ENCODE data around the gene JAK1.

The JAK1 gene

GRCh38 chr1:64891448-64891825 lies 74.9 kb downstream of the JAK1 start:
- peak in 1 of 4 experiments; percentile 20 for DNase-seq

DNA sequence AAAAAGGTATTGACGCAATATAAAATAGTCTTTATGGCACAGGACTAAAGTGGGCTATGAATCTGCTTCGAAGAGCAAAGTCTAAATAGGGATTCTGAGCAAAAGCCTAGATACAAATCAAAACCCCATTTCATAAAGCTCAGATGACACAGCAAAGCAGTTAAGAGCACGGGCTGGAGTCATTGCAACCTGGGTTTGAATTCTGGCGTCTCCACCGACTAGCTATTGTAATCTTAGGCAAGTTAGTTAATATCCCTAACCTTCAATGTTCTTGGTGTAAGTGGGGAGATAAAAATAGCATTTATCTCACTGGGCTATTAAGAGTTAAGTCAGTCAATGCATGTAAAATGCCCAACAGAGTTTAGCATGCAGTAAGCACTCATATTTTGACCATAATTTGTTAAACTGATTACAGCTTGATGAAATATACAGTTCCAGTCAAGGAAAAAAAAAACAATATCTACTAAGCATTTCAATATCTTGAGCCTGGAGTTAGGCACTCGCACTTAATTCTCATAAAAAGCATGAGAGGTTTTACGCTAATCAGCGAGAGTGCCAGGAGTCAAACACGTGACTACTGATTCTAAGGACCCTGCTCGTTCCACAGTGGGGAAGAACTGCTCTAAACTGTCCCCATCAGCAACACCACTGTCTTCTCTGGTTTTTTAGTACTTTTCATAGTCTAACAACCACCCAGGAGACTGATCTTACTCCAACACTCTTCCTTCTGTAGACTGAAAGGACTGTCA lies 75.5 kb downstream of the JAK1 start:
- DNase-seq: no peak

GRCh38 chr1:64887689-64888217 lies 78.6 kb downstream of the JAK1 start:
- DNase-seq: no peak

DNA sequence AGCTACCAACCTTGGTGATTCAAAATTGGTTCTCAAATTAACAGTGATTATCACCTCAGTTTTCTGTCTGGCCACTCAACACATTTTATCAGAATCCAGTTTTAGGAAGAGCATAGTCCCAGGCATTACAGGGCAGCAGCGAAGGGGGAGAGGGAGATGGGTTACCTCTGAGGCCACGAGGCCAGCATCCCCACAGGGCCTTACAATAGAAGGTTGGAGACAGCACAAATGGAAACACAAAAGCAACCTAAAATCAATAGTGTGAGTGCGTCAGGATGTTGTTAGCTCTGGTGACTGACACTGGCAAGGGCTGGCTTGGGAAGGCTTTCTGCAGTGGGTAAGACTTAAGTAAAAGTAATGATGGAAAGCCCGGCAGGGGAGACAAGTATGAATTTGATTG lies 79.5 kb downstream of the JAK1 start:
- DNase-seq: no peak

- no peak for DNase-seq
Measured at GRCh38 chr1:64885648-64886047, 80.7 kb downstream of the JAK1 start.

GRCh38 chr1:64884261-64885040 lies 81.9 kb downstream of the JAK1 start:
- DNase-seq: no peak

DNA sequence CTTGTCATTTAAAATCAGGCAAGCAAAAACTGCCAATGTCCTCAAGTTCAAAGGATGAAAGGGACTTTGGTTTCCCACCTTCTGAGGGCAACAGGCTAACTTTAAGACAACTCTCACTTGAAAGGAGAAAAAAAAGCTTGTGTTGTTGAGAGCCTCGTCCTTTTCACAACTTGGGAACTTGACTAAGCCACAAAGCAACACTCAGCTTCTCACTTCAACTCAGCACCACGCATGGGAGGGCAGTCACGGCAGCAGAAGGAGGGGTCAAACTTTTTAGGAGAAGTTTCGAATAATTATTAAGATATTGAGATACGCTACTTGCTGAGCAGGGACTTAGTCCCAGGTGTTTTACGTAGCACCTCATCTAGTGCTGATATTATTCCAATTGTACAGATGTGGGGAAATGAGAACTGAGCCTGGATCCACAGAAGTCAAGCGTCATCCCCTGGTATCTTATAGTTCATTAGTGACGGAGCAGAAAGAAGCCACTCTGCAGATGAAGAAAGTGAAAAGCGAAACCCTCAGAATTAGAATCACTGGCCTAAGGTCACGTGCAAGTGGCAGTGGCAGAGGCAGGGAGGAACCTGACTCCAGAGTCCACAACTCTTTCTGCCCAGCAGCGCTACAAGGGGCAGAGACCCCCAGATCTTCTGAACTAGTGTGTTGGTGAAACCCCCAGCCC lies 83.6 kb downstream of the JAK1 start:
- DNase-seq: no peak

DNA sequence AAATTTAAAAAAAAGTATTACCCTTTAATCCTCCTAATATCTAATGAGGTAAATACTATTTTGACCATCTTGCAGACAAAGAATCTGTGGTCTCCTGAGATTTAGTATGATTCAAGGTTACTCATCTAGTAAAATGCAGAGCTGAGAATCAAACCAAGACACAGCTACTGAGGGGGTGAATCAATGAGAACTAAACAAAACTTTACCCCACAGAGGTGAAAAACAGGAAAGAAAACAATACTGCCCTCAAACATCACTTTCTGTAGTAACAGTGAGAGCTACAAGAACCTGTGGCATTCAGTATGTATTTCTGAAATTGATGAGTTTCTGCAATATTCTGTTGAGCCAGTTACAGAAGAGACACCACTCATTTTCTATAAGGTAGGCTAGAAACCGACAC lies 85.1 kb downstream of the JAK1 start:
- no peak for DNase-seq

GRCh38 chr1:64880449-64880848 lies 85.9 kb downstream of the JAK1 start:
- no peak for DNase-seq

DNA sequence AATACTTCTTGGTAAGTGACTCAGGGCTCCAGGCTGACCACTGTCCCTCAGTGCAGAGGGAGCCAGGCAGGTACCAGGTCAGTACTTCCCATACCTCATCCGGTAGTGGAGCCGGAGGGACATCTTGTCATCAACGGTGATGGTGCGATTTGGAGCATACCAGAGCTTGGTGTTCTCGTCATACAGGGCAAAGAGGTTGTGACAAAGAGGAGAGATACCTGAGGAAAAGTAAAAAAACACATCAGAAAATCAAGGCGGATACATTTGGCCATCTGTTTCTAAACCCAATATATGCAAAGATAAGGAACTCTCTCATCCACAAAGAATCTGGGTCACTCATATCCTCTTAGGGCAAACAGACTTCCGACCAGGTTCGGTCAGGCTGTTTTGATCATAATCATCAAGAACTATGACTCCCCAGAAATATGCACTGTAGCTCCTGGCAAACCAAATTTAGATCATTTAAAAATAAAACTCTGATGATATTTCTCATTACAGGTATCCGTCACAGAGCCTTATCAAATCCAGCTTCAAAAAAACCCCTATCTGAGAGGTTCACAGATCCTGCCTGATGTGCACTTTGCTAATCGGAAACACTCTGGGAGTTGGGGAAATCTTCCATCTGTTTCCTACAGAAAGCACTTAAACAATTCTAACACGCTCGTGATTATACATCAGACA lies 87.3 kb downstream of the JAK1 start:
- no peak for DNase-seq

- DNase-seq: no peak
Measured at GRCh38 chr1:64878090-64878489, 88.3 kb downstream of the JAK1 start.

DNA sequence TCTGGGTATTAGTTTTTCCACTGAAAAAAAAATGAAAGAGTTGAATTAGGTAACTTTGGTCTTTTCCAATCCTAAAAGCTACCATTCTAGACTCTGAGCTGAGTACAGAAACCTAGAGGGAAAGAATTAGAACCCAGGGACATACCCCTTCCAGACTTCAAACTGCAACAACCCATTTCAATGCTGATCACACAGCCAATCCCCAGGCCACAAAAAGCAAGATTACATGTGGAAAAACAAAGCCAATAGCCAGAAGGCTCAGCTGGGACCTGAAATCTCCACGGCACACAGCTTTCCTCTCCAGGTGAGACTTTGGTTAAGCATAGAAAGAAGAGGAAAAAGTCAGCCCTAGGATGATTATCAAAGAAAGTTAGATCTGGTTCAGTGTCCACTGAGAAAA lies 88.8 kb downstream of the JAK1 start:
- DNase-seq: no peak

DNA sequence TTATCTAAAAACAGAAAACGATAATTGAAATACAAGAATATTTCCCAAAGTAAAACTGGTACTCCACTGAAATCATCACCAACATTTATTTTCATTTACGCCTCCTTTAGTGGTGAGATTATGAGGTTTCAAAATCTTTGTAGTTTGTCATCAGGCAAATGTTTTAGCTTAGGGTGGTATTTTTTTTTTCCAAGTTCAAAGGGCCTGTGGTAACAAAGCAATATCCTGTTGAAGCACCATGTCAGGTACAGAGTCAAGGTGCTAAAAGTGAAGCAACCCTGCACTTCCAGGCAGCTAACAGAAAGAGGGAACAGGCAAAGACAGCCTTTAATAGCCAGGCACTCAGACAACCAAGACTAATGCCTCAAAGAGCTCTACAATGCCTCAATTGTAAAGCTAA lies 89.2 kb downstream of the JAK1 start:
- no peak for DNase-seq

DNA sequence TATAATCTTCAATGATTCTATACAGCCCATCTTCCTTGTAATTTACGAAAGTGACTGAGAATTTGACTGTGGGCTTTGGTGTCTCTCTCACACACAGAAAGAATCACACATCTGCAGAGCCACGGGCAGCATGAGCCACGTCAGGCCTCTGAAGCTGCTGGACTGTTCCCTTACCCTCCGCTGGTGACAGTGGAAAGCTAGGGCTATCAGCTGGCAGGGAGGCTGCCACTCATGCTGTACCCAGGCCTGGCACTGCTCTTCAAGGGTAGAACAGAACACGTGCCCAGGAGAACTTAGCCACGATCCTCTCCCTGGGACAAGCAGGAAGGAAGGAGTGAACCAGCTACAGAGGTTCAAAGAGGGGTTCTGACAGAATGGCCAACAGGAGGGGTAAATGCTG lies 90.7 kb downstream of the JAK1 start:
- DNase-seq: no peak

DNA sequence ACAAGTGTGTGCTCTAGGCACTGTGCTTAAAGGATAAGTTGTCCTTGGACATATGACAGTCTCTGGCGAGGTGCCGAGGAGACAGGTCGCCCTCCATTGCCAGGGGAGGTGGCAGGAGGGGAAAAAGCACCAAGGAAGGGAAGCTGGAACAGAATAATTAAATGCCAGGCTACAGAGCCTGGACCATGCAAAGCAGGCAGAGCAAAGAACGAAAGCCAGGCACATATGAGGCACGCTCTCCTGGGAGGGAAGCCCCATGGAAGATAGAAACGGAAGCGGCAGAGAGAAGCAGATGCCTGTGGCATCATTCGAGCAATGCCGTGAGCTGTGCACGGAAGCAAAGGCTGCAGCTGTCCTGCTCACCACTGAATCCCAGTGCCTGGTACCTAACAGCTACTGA lies 91.2 kb downstream of the JAK1 start:
- DNase-seq: no peak

- no peak for DNase-seq
Measured at GRCh38 chr1:64874666-64875065, 91.7 kb downstream of the JAK1 start.

DNA sequence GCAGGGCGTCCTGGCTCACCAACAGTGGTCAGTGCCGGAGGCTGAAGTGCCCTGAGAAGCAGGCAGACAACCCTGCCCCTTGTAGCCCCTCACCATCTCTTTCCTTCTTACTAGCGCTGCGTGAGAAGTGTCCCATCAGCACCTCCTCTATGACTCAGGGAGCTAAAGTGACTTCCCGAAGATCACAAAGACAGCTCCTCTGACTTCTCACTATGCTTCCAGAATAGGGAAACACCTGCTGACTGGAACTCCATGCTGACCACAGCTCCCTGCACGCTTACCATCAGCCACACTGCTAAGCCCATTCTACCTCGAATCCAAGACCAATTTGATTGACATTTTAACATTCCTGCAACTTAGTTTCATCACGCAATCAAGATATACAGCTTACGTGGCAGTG lies 92.8 kb downstream of the JAK1 start:
- DNase-seq: no peak

GRCh38 chr1:64872067-64872466 lies 94.3 kb downstream of the JAK1 start:
- DNase-seq: no peak

DNA sequence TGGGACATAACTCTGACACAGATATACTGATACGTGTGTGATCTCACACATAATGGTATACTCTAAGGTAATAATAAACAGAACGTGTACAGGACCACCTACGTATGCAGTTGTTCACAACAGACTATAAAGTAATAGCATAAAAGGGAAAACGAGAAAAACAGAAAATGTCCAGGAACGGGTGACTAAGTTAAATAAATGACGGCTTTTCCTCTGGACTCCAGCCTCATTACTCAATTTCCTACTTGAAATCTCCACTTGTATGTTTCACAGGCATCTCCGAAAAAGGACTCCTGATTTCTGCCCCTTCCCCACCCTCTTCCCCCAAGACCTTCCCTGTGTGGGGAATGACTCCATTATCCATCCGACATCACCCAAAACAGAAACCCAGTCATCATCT lies 95.1 kb downstream of the JAK1 start:
- DNase-seq: no peak

GRCh38 chr1:64867266-64867665 lies 99.1 kb downstream of the JAK1 start:
- DNase-seq: no peak

DNA sequence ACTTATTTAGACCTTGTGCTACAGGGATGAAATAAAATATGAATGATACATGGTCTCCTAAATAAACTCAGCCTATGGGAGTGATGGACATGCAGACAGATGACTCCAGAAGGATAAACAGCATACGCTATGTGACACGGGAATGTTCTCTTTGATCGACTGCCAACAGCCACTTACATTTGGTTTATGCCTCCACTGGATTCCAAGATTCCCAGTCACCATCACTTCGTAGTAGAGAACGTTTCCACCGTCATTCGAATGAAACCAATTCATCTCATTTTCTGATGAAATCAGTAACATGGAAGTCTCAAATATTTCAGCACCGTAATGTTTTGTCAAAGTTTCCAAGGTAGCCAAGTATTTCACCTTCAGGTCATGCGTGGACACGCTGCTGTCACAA lies 99.7 kb downstream of the JAK1 start:
- DNase-seq: no peak

DNA sequence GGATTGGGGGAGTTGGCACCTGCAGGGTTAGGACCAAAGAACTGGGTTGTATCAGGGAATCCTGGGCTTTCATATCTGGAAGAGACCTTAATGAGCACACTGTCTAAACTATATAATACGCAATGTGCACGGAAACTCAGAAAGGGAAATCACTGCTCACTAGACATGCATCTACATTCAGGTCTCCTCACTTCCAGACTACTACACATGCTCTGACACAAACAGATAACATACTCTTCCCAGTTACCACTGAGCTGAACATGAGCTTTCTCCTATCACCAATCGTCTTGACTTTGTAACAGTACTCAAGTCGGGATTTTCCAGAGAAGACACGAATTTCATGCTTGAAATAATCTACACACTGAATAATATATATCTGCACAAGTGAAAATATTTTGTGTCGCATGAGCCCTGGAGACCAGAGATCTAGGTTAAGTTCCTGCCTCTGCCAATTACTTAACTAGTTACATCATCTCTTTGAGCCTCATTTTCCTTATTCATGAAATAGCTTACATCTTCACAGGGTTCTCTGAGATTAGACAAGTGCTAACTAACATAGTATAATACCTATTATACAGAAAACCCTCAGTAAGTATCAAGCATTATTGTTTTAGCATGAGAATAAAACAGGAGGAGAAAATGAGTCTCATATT lies 101.1 kb downstream of the JAK1 start:
- DNase-seq: peak in 2 of 4 experiments; percentile 23 to 34

Measured in suppressor macrophage (primary cell).